Astrocyte of the hippocampus (primary cell): Measurements from ENCODE around the gene HOOK2.

Source experiments
- DNase-seq: peaks from one replicate; pipeline ENCODE4 v3.0.0; 2011; ENCODE audit warnings: low read depth, low spot score

Gene HOOK2

DNA sequence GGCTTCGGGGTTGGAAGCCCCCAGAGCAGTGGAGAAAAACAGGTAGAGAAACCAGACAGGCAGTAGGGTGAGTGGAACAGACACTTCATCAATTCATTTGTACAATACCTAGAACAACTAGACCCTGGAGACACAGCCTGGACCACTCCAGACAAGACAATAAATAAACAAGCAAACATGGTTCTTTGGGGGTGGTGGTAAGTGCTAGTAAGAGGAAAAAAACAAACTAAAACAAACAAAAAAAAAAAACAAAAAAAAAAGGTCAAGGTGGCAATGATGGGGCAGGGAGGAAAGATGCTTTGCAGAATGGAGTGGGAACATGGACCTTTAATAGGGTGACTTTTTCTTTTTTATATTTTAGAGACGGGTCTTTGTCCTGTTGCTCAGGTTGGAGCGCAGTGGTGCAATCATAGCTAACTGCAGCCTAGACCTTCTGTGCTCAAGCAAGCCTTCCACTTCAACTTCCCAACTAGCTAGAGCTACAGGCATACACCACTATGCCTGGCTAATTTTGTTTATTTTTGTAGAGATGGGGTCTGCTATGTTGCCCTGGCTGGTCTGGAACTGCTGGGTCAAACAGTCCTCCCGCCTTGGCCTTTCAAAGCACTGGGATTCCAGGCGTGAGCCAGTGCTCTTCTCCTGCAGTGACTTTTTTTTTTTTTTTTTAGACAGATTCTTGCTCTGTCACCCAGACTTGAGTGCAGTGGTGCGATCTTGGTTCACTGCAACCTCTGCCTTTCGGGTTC lies 19.0 kb upstream of the HOOK2 start:
- DNase-seq: peak; percentile 42

DNA sequence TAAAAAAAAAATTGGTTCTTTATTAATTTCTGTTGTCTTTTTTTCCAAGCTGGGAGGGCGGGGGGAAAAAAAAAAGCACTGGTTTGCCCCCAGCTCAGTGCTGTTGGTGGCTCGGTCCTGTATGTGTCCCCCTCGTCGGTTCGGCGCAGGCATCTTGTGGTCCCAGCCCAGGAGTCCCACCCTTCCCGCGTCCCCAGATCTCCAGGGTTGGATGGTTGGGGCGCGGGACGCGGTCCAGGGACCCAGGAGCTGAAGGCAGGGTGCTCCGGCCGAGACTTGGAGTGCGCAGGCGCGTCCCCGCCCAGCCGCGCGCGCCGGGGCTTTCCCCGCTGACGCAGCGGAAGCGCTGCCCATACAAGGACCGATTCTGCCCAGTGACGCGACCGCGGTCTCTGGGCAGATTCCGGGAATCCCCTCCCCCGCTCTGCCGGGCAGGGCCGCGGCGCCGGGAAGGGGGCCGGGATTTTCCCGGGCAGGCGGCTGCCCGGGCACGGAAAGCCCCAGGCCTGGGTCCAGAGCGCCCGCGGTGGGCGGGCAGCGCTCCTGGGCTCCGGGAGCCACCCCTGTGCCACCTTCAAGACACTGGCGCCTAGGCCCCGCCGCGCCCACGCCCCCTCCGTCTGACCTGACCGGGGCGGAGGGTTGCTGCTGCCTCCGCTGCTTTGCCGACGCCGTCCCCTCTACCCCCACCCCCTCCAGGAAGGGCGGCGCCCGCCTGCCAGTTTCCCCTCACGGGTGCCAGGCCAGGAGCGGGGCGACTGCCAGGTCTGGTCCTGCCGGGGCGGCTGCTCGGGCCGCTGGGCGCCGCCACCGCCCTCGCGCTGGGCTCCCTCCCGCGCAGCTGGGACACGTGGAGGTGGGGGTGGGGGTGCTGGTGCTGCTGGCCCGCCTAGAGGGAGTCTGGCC lies 18.2 kb upstream of the HOOK2 start:
- DNase-seq: peak; percentile 99

GRCh38 chr19:12792853-12793289 lies 17.5 kb upstream of the HOOK2 start:
- no peak for DNase-seq

- peak; percentile 67 for DNase-seq
Observed at GRCh38 chr19:12792051-12792852, 16.9 kb upstream of the HOOK2 start.

GRCh38 chr19:12791345-12792050 lies 16.1 kb upstream of the HOOK2 start, which contains the start of gene JUNB:
TSS of gene JUNB (plus strand) at chr19:12791486. CDS start at chr19:12791772, 286 bp downstream.
- DNase-seq: peak; percentile 99

DNA sequence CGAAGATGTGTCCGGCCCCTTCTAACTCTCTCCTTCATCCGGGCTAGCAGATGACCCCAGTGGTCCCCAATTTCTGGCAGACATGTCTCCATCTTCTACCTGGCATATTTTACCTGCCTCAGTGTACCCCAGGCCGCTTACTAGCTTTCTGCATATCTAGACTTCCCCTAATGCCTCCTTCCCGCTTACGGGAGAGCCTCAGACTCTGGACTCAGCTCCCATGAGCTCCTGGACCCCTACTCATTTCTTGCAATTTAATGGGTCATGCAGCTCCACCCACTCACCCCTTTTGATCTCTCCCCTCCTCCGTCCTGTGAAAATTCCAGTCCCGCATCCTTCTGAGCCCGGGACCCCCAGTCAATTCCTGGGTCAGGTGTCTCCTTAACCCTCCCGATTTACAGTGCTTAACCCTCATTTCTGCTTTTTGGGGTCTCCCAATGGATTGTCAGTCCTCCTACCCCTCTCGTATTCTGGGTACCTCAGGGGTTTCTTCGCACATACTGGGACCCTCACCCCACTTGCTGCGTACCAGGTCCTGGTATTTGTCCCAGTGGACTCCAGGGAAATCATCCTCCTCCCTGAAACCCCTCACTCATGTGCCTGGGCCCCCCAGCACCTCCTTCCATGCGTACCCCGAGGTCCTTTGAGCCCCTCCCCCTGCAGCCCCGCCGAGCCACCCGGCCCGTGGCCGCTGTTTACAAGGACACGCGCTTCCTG lies 15.4 kb upstream of the HOOK2 start:
- DNase-seq: peak; percentile 26

- peak; percentile 99 for DNase-seq
Observed at GRCh38 chr19:12789904-12790619, 14.7 kb upstream of the HOOK2 start.

DNA sequence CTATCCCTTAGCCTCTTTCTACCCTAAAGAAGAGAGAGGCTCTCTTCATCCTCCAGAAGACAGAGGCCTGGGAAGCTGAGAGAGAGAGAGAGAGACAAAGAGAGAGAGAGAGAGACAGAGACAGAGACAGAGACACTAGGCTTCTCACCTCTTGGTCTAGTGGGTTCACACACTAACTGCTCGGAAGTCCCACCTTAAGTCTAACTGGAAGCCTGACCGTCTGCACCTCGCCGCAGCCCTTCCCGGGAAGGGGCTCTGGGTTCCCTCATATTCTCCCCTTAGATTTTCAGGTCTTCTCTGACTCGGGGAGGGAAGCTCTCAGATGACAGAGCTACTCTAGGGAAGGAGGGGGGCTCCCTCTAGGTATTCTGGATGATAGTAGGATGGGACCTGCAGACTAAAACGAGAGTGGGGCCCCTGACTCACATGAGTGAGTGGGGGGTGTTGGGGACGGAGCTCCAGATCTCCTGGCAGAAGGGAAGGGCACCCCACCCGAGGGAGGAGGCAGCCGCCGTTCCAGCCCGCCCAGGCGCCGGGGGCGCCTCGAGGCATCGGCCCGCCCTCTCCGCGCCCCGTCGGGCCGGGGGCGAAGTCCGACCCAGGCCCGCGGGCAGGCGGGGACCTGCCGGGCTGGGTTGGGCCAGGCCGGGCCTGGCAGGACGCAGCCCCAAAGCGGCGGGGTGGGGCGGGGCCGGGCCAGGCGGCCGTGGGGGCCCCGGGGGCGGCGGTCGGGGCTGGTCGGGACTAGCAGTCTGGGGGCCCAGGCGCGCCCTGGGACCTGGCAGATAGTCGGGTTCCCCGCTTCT lies 13.9 kb upstream of the HOOK2 start:
- no peak for DNase-seq

DNA sequence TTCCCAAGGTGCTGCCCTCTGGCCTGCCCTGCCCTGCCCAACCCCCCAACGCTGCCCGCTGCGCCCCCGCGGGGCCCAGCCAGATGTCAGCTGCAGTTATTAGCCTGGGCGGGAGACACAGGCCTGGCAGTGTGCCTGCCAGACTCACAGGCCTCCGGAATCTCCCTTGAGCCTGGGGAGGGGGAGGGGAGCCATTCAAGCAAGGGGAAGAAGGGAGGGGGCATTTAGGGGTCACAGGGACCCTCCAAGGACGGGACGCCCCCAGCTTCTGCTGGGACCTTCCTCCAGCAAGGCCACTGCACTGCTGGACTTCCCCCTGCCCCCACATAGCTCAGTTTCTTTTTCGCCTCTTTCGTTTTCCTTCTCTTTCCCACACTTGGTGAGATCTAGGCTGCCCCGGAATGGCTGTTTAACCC lies 13.3 kb upstream of the HOOK2 start:
- DNase-seq: peak; percentile 86

- DNase-seq: no peak
Observed at GRCh38 chr19:12788042-12788681, 12.8 kb upstream of the HOOK2 start.

- no peak for DNase-seq
Observed at GRCh38 chr19:12787458-12787857, 12.1 kb upstream of the HOOK2 start.

- no peak for DNase-seq
Observed at GRCh38 chr19:12786952-12787351, 11.6 kb upstream of the HOOK2 start.

DNA sequence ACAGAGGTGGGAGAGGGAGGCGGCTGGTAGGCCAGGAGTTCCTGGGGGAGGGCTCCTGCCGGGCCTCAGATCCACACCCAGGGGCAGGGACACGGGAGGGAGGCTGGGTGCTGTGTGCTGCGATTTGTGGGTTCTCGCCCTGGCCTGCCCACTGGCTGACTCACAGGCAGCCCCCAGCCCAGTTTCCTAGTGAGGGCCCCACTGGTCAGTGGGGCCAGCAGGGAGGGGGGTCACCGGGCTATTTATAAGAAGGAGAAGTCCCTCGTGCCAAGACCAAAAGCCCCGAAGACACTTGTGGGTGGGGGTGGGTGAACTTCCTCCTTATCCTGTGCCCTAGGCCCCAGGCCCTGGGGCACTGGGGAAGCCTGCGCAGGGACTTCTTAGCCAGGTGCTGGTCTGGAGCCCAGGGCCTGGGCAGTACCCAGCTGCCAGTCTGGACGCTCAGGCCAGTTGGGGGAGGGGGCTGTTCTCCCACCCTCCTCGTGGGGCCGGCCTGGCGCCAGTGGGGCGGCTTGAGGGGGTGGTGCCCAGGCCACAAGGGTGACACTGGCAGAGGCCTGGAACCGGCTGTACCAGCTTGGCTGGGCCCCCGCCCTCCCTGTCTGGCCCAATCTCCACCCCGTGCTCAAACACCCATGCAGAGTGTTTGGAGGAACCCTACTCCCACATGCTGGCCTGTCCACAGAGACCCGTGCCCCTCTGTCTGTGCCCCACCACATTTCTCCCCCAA lies 11.0 kb upstream of the HOOK2 start:
- DNase-seq: no peak

GRCh38 chr19:12785431-12786031 lies 10.2 kb upstream of the HOOK2 start:
- DNase-seq: no peak

DNA sequence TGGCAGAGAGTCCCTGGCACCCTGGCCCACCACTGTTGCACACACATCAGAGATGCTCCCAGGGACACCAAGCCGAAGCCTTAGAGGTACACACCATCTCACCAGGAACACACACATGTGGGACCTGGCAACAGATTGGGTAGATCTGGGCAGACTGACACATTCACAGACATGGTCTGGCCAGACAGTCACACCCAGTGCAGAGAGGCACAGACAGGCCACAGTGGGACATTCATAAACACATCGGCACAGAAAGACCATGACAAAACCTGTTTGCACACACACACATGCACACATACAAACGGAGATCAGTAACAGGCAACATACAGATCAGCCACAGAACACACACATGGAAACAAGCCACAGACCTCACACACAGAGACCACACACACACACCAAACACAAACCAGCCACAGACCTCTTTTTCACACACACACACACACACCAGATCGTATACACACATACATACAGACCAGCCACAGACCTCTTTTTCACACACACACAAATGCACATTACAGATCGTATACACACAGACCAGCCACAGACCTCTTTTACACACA lies 9.6 kb upstream of the HOOK2 start:
- DNase-seq: peak; percentile 27

DNA sequence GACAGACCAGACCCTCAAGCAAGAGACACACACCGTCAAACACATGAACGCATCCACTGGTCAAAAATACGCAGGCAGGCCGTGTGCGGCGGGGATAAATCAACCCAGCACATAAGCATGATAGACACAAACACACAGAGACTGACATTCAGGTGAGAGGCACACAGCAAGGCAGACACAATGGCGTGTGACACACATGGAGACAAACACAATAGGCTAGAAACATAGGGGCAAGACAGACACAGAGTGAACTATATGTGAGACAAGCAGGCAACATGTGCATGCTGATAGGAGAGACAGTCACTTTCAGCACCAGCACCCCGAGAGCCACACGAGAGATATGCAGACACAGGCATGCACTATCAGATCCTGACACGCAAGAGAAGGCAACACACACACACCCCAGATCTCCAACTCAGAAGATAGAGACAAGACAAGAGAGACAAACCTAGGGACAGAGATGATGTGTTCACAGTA lies 9.1 kb upstream of the HOOK2 start:
- peak; percentile 19 for DNase-seq

DNA sequence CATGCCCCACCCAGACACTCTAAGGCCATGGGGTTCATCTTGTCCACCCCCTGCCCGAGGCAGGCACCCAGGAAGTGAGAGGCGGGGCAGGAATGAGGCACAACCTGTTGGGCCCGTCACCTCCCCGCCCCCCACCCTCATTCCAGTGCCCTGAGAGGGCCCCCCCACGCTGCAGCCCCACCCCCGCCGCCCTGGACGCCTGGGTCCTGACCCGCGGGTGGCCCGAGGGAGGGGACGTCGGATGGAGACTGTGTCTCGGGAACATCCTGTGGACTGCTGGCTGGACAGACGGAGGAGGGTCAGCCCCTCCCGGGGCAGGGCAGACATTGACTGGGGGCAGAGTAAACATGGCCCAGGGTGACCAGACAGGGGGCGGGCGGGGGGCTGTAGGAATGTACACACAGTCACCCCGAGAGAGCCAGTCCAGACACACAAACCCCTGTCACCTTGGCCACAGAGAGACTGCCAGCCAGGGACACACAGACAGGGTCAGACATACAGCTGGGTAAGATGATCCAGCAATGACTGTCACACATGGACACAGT lies 8.6 kb upstream of the HOOK2 start:
- peak; percentile 44 for DNase-seq
